H9 (cell line): ENCODE measurements around the gene HYAL4. TPM values are rescaled to one million over a fixed set of nuclear protein-coding genes. Genes with fewer than 3 reads are reported as not detected.

Experiments
- DNase-seq: peaks from one replicate; pipeline ENCODE4 v3.0.0-alpha.2; 2017
- H2AFZ ChIP-seq: one replicate; pipeline ENCODE4 v1.6.1; 2013; ENCODE audit warnings: mild to moderate bottlenecking, low read length, control low read depth, moderate library complexity
- H2AK5ac ChIP-seq: 2 replicates; pipeline ENCODE4 v1.6.1; 2013; ENCODE audit warnings: low read length, control low read depth, mixed read lengths; ENCODE audit not compliant: insufficient read length
- H2BK120ac ChIP-seq: one replicate; pipeline ENCODE4 v1.6.1; 2013; ENCODE audit warnings: low read depth, mild to moderate bottlenecking, low read length, control low read depth, inconsistent platforms; ENCODE audit not compliant: poor library complexity, severe bottlenecking
- H2BK12ac ChIP-seq: 2 replicates; pipeline ENCODE4 v1.6.1; 2013; ENCODE audit warnings: low read length, control low read depth, mixed read lengths, low read depth; ENCODE audit not compliant: insufficient read length
- H2BK15ac ChIP-seq: 2 replicates; pipeline ENCODE4 v1.6.1; 2013; ENCODE audit warnings: low read depth, low read length, control low read depth
- H2BK20ac ChIP-seq: one replicate; pipeline ENCODE4 v1.6.1; 2013; ENCODE audit warnings: low read depth, mild to moderate bottlenecking, low read length, control low read depth, inconsistent platforms; ENCODE audit not compliant: poor library complexity, severe bottlenecking
- H2BK5ac ChIP-seq: 2 replicates; pipeline ENCODE4 v1.6.1; 2013; ENCODE audit warnings: low read length, control low read depth, mixed read lengths; ENCODE audit not compliant: insufficient read length
- H3K14ac ChIP-seq: 2 replicates; pipeline ENCODE4 v1.6.1; 2013; ENCODE audit warnings: low read length, control low read depth; ENCODE audit not compliant: insufficient read depth
- H3K18ac ChIP-seq: 2 replicates; pipeline ENCODE4 v1.6.1; 2013; ENCODE audit warnings: low read depth, mild to moderate bottlenecking, mixed read lengths, low read length, control low read depth; ENCODE audit not compliant: insufficient read length
- H3K23ac ChIP-seq: 2 replicates; pipeline ENCODE4 v1.6.1; 2013; ENCODE audit warnings: low read length, control low read depth, mixed read lengths, low read depth; ENCODE audit not compliant: insufficient read length
- H3K23me2 ChIP-seq: 2 replicates; pipeline ENCODE4 v1.6.1; 2013; ENCODE audit warnings: low read depth, mild to moderate bottlenecking, mixed read lengths, low read length, control low read depth; ENCODE audit not compliant: insufficient read length, poor library complexity, severe bottlenecking
- H3K27ac ChIP-seq: 2 replicates; pipeline ENCODE4 v1.5.1; 2013; ENCODE audit warnings: low read length, control low read depth, mixed read lengths, low read depth; ENCODE audit not compliant: insufficient read length
- H3K27me3 ChIP-seq: 2 replicates; pipeline ENCODE4 v1.6.1; 2013; ENCODE audit warnings: low read length, control low read depth, inconsistent platforms; ENCODE audit not compliant: insufficient read depth
- H3K4ac ChIP-seq: 2 replicates; pipeline ENCODE4 v1.6.1; 2013; ENCODE audit warnings: low read depth, mild to moderate bottlenecking, control low read depth, inconsistent platforms, low read length, moderate library complexity
- H3K4me1 ChIP-seq: 2 replicates; pipeline ENCODE4 v1.6.1; 2013; ENCODE audit warnings: low read length, control low read depth, inconsistent platforms; ENCODE audit not compliant: insufficient read depth
- H3K4me2 ChIP-seq: 2 replicates; pipeline ENCODE4 v1.6.1; 2013; ENCODE audit warnings: low read length, control low read depth, mixed read lengths; ENCODE audit not compliant: insufficient read length, insufficient read depth
- H3K56ac ChIP-seq: 2 replicates; pipeline ENCODE4 v1.6.1; 2013; ENCODE audit warnings: low read depth, mild to moderate bottlenecking, mixed read lengths, low read length, control low read depth; ENCODE audit not compliant: insufficient read length
- H3K79me1 ChIP-seq: 2 replicates; pipeline ENCODE4 v1.6.1; 2013; ENCODE audit warnings: low read depth, mild to moderate bottlenecking, moderate library complexity, low read length, control low read depth, inconsistent platforms; ENCODE audit not compliant: insufficient read depth, poor library complexity, severe bottlenecking
- H3K79me2 ChIP-seq: 2 replicates; pipeline ENCODE4 v1.6.1; 2013; ENCODE audit warnings: low read length, control low read depth, inconsistent platforms; ENCODE audit not compliant: insufficient read depth
- H3K9ac ChIP-seq: 2 replicates; pipeline ENCODE4 v1.6.1; 2013; ENCODE audit warnings: low read length, control low read depth, mixed read lengths; ENCODE audit not compliant: insufficient read length; ENCODE audit errors: extremely low read depth
- H3K9me3 ChIP-seq: one replicate; pipeline ENCODE4 v1.6.1; 2013; ENCODE audit warnings: low read depth, low read length, inconsistent platforms; ENCODE audit not compliant: control insufficient read depth
- H3T11ph ChIP-seq: one replicate; pipeline ENCODE4 v1.6.1; 2013; ENCODE audit warnings: mild to moderate bottlenecking, low read length, control low read depth, inconsistent platforms
- H4K20me1 ChIP-seq: one replicate; pipeline ENCODE4 v1.6.1; 2013; ENCODE audit not compliant: control insufficient read depth, insufficient read length, insufficient read depth
- H4K5ac ChIP-seq: 2 replicates; pipeline ENCODE4 v1.6.1; 2013; ENCODE audit warnings: low read depth, mild to moderate bottlenecking, mixed read lengths, low read length, control low read depth; ENCODE audit not compliant: insufficient read length
- H4K8ac ChIP-seq: replicated peaks from 2 replicates; pipeline ENCODE4 v1.6.1; 2013; ENCODE audit warnings: low read length, control low read depth, mixed read lengths, low read depth; ENCODE audit not compliant: insufficient read length
- H4K91ac ChIP-seq: 2 replicates; pipeline ENCODE4 v1.6.1; 2013; ENCODE audit warnings: low read depth, mild to moderate bottlenecking, moderate library complexity, mixed read lengths, low read length, control low read depth; ENCODE audit not compliant: insufficient read length
- H3K27ac Mint-ChIP-seq, 3 experiments: 2 replicates in 2 of 3; 3 replicates in 1 of 3; pipeline ENCODE4 v1.8.0; 2020 to 2021; ENCODE audit warnings: mixed read lengths in 3 of 3, mild to moderate bottlenecking in 1 of 3, moderate library complexity in 1 of 3
- H3K27me3 Mint-ChIP-seq: 2 replicates; pipeline ENCODE4 v1.8.0; 2021; ENCODE audit warnings: low read depth, mild to moderate bottlenecking, moderate library complexity, mixed read lengths
- H3K36me3 Mint-ChIP-seq, 3 experiments: 2 replicates in 2 of 3; 3 replicates in 1 of 3; pipeline ENCODE4 v1.8.0; 2020 to 2021; ENCODE audit warnings: low read depth in 3 of 3, mixed read lengths in 3 of 3; ENCODE audit not compliant: insufficient read depth in 1 of 3
- H3K4me1 Mint-ChIP-seq, 2 experiments: 2 replicates each; pipeline ENCODE4 v1.8.0; 2020; ENCODE audit warnings: mixed read lengths in 2 of 2
- H3K4me3 Mint-ChIP-seq, 2 experiments: 2 replicates in 1 of 2; 3 replicates in 1 of 2; pipeline ENCODE4 v1.8.0; 2020 to 2021; ENCODE audit warnings: mild to moderate bottlenecking in 2 of 2, mixed read lengths in 2 of 2, moderate library complexity in 1 of 2
- H3K9me3 Mint-ChIP-seq, 2 experiments: 2 replicates in 1 of 2; 3 replicates in 1 of 2; pipeline ENCODE4 v1.8.0; 2020; ENCODE audit warnings: mild to moderate bottlenecking in 2 of 2, mixed read lengths in 2 of 2, moderate library complexity in 1 of 2
- WGBS: extraction: QIAGEN DNeasy Blood & Tissue Kit; methylation state at CpG from one replicate; pipeline ENCODE4 v1.1.7; 2013; ENCODE audit warnings: missing lambda C conversion rate, low lambda C conversion rate, mixed read lengths; ENCODE audit not compliant: insufficient read length; ENCODE audit errors: extremely low coverage; 5-methylcytosine and 5-hydroxymethylcytosine counted together
- total RNA-seq: library from RNA; stranded (reverse); gene quantifications from 2 replicates; pipeline ENCODE4 v1.2.1, GENCODE V29; 2021
- TF ChIP-seq, protein P1 (sequence below): fragments of 200-600 bp; sonication (generic); conservative IDR thresholded peaks from 3 replicates; pipeline ENCODE4 v1.8.0; 2021; ENCODE audit warnings: antibody characterized with exemption, mild to moderate bottlenecking

Gene HYAL4
- total RNA-seq, 1 experiment from 2014 or later: not detected

DNA sequence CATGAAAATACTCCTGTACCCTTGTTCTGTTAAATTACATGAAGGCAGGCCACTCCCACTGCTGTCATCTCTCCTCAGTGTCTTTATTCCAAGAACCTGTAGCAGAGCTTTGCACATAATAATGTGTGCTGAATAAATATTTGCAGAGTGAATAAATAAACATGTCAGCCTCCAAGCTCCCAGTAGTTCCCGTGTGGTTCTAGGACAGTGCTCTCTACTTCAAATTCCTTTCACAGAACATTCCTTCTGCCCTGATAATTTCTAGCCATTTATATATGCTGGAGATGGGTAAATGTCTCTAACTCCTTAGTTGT lies 20.3 kb upstream of the HYAL4 start:
- Histone ChIP-seq H4K20me1 (no peaks in the 10 kb centered on the region), H3K23me2 (no peaks in the 10 kb centered on the region), H3K4me2 (no peak overlapping the region), H2BK5ac (no peak overlapping the region), H2BK12ac (no peak overlapping the region), H3K27me3 (no peaks in the 10 kb centered on the region), H3K23ac (no peak overlapping the region), H2BK120ac (no peak overlapping the region), H2AFZ (no peak overlapping the region), H4K5ac (no peak overlapping the region), H3K27ac (no peak overlapping the region), H3K79me2 (no peaks in the 10 kb centered on the region), H3K4ac (no peak overlapping the region), H2BK15ac (no peak overlapping the region), H3T11ph (no peak overlapping the region), H3K18ac (no peak overlapping the region), H3K79me1 (no peaks in the 10 kb centered on the region), H2AK5ac (no peak overlapping the region), H3K14ac (no peak overlapping the region), H3K56ac (no peak overlapping the region), H3K9me3 (no peaks in the 10 kb centered on the region), H3K9ac (no peak overlapping the region), H2BK20ac (no peak overlapping the region), H4K91ac (no peak overlapping the region), H4K8ac (no peak overlapping the region), H3K4me1 (no peaks in the 10 kb centered on the region)
- H3K36me3 Mint-ChIP-seq: no peaks in the 10 kb centered on the region
- H3K27me3 Mint-ChIP-seq: no peaks in the 10 kb centered on the region
- WGBS: no CpG with 5 or more reads among the region's 1 CpG
- TF ChIP-seq, protein P1, sequence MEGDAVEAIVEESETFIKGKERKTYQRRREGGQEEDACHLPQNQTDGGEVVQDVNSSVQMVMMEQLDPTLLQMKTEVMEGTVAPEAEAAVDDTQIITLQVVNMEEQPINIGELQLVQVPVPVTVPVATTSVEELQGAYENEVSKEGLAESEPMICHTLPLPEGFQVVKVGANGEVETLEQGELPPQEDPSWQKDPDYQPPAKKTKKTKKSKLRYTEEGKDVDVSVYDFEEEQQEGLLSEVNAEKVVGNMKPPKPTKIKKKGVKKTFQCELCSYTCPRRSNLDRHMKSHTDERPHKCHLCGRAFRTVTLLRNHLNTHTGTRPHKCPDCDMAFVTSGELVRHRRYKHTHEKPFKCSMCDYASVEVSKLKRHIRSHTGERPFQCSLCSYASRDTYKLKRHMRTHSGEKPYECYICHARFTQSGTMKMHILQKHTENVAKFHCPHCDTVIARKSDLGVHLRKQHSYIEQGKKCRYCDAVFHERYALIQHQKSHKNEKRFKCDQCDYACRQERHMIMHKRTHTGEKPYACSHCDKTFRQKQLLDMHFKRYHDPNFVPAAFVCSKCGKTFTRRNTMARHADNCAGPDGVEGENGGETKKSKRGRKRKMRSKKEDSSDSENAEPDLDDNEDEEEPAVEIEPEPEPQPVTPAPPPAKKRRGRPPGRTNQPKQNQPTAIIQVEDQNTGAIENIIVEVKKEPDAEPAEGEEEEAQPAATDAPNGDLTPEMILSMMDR: no peak
- no peak for DNase-seq
- H3K9me3 Mint-ChIP-seq: no peaks in the 10 kb centered on the region
- no peak overlapping the region for H3K4me3 Mint-ChIP-seq
- H3K27ac Mint-ChIP-seq: no peak overlapping the region; a peak in 1 of 7 replicates
- peaks cover 3% of the 10 kb centered on the region in 2 experiments; a peak in 2 of 4 replicates for H3K4me1 Mint-ChIP-seq
